Activated CD8-positive, alpha-beta memory T cell treated with anti-CD3 and anti-CD28 coated beads for 36 hours (primary cell): ENCODE results near the gene FRY. TPM values are rescaled to one million over a fixed set of nuclear protein-coding genes. Genes with fewer than 3 reads are reported as not detected.
"Not testable (repeated sequence)": the region's sequence is repeated elsewhere in the genome, so short reads cannot be mapped to it uniquely, and the experiment has no call there.

ENCODE experiments used
- CTCF ChIA-PET: fragments of 350-600 bp; sonication (Branson Sonifier 250); formaldehyde crosslinking; loops from one replicate; lab custom pipeline; 2021; ENCODE audit warnings: antibody characterized with exemption; lab: Charles Lee
- POLR2A ChIA-PET: fragments of 350-600 bp; sonication (Branson Sonifier 250); formaldehyde crosslinking; loops from one replicate; lab custom pipeline; 2021; ENCODE audit warnings: antibody characterized with exemption; lab: Charles Lee
- total RNA-seq, 2 experiments: library from RNA; stranded (reverse); gene quantifications; one replicate each; pipeline ENCODE4 v1.2.3, GENCODE V29; 2021

The FRY gene
- total RNA-seq, result under 1 TPM; 0.42 to 0.44 TPM

GRCh38 chr13:32031025-32031814 lies at the start of gene FRY:
Gene FRY (plus strand): TSS chr13:32031774. CDS start chr13:32031796, 22 bp downstream.
- ChIA-PET CTCF (no interaction called here), POLR2A (interaction anchor here (0.6 kb wide), 1 partner anchor 284 kb away, joined by 3 read pairs; no protein-coding TSS in a partner anchor)

- ChIA-PET CTCF (interaction anchor here (1.0 kb wide), 1 partner anchor 72 kb away, joined by 3 read pairs; no protein-coding TSS in a partner anchor), POLR2A (no interaction called here)
Measured at GRCh38 chr13:31982124-31982523, 49.5 kb upstream of the FRY start.

DNA sequence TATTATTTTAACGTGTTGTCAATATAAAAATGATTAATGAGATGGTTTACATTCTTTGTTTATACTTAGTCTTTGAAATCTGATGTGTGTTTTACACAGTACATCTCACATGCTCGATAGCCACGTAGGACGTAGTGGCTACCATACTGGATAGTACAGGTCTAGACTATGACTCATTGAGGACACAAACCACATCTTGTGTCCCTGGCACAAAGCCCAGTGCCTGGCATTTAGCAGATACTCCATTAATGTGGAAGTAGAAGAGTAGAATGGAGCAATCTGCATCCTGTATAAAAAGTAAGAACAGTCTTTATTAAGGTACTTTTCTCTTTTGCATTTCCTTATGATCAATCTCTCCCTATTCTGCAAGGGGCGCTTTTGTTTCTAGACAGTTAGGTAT lies 49.0 kb upstream of the FRY start:
- CTCF ChIA-PET, result interaction anchor here (1.0 kb wide), 1 partner anchor 72 kb away, joined by 3 read pairs; no protein-coding TSS in a partner anchor
- POLR2A ChIA-PET, result no interaction called here

DNA sequence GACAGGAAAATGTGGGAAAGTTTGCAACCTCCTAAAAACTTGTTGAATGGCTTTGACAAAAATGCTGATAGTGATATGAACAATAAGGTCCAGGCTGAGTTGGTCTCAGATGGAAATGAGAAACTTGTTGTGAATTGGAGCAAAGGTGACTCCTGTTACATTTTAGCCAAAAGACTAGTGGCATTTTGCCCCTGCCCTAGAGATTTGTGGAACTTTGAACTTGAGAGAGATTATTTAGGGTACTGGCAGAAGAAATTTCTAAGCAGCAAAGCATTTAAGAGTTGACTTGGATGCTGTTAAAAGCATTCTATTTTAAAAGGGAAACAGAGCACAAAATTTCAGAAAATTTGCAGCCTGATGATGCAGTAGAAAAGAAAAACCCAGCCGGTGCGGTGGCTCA lies 47.9 kb upstream of the FRY start:
- CTCF ChIA-PET, POLR2A ChIA-PET: not testable (repeated sequence)

GRCh38 chr13:31984388-31984787 lies 47.2 kb upstream of the FRY start:
- POLR2A ChIA-PET, CTCF ChIA-PET: not testable (repeated sequence)

DNA sequence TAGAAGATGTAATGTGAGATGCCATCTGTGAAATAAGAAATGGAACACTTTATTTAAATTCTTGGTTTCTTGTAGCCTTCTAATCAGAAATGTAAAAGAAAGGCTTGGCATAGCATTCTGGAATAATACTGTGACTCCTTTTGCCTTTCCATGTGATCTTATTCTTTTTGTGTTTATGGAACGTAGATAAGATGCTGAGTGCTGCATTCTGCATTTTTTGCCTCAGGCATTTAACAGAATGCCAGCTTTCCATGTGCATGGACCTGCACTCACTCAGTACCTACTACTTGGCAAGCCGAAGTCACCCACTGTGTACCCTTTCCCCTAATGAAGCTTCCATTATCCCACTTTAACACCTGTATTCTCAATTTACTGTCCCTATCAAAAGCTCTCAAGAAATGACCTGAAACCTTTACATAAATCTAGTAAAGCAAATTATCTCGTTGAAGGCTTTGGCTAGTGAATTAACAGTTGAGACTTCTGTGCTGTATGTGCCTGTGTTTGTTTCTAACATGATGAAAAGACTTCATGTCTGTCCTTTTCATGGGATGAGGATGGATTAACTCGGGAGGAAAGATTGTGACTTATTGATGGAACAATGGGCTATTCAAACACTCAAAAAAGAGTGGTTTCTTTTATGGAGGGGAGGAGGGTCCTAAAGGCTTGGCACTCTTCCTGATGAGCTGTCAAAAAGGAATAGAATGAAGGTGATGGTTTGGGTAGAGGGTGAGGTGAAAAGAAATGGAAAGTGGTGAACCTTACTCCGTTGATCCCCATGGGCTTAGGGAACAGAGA lies 44.7 kb upstream of the FRY start:
- ChIA-PET POLR2A (no interaction called here), CTCF (no interaction called here)

DNA sequence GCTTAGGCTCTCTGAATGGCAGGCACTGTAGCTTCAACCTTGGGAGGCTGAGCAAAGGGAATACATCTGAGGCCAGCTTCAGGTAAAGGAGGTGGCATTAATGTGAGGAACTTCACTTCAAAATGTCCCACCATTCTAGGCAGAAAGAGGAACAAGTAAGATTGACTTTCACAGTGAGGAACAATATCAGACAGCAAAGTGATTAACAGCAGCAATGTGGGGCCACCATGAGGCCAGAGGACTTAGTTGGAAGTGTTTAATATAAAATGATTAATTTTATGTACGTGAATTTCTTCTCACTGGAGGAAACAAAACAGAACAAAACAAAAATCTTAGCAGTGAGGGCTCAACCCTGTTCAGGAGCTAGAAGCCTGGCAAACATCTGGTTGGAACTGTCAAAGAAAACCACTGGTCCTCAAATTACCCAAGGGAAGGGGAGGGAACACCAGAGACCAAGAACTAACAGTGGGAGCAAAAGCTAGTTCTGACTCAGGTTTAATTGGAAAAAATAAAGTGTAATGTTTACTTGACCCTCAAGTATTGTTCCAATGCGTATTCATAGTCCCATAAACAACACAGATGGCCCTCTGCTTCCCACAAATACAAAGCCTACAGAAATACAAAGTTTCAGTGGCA lies 43.9 kb upstream of the FRY start:
- CTCF ChIA-PET, result no interaction called here
- POLR2A ChIA-PET, result no interaction called here

DNA sequence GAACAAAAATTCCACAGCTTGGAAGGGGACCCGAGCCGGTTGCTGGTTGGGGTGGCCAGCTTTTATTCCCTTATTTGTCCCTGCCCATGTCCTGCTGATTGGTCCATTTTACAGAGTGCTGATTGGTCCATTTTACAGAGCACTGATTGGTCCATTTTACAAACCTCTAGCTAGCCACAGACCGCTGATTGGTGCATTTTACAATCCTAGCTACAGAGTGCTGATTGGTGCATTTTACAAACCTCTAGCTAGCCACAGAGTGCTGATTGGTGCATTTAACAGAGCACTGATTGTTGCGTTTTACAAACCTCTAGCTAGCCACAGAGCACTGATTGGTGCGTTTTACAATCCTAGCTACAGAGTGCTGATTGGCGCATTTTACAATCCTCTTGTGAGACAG lies 37.2 kb upstream of the FRY start:
- POLR2A ChIA-PET, result not testable (repeated sequence)

DNA sequence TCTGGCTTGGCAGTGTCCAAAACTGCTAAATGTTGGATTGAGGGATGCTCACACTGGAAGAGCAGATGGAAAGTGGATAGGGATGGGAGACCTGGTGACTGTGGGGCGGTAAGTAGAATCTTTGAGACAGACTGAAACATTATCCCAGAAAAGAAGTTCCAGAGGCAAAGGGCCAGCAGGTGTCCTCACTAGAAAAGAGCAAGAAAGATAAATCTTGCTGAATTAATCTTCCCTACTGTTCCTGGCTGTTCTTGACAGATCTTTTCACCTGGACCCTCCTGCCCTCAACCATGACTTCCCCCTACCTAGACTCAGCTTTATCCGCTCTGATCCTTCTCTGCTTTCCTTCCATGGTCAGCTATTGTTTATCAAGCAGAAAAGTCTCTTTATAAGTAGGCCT lies 35.0 kb upstream of the FRY start:
- ChIA-PET CTCF (no interaction called here), POLR2A (no interaction called here)

More for the DNA sequence above, 37.2 kb upstream of the FRY start:
- CTCF ChIA-PET, result not testable (repeated sequence)

GRCh38 chr13:31997641-31998040 lies 33.9 kb upstream of the FRY start:
- ChIA-PET CTCF (no interaction called here), POLR2A (no interaction called here)

GRCh38 chr13:31998131-31998530 lies 33.4 kb upstream of the FRY start:
- ChIA-PET POLR2A (no interaction called here), CTCF (no interaction called here)

DNA sequence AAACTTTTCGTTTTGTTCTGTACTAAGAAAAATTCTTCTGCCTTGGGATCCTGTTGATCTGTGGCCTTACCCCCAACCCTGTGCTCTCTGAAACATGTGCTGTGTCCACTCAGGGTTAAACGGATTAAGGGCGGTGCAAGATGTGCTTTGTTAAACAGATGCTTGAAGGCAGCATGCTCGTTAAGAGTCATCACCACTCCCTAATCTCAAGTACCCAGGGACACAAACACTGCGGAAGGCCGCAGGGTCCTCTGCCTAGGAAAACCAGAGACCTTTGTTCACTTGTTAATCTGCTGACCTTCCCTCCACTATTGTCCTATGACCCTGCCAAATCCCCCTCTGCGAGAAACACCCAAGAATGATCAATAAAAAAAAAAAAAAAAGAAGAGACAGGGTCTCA lies 30.8 kb upstream of the FRY start:
- CTCF ChIA-PET, result not testable (repeated sequence)

DNA sequence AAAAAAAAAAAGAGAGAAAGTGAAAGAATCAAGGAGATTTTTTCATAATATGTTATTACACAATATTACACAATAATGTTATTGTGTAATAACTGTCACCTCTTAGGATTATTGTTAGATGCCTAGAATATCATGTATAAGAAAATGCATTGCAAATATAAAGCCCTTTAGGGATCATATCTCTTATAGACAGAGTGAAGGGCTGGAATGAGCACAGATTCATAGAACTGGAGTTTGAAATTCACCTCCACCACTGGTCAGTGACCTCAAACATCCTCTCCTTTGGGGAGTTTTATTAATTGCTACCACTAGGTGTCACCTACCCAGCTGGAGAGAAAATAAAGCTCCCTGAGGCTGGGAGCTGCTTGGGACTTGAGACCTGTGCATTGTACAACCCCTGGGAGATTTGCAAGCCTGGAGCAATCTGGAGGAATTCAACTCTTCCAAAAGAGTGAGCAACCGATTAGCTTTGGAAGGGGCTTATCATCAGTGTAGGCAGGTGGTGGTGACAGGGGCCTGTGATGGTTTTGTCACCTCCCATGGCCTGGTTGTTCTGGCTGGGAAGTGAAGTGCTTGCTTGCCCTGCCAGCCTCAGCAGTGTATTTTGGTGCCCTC lies 30.3 kb upstream of the FRY start:
- POLR2A ChIA-PET, result no interaction called here
- CTCF ChIA-PET, result no interaction called here

More for the DNA sequence above, 30.8 kb upstream of the FRY start:
- POLR2A ChIA-PET, result not testable (repeated sequence)

GRCh38 chr13:32001769-32002168 lies 29.8 kb upstream of the FRY start:
- ChIA-PET CTCF (no interaction called here), POLR2A (no interaction called here)

DNA sequence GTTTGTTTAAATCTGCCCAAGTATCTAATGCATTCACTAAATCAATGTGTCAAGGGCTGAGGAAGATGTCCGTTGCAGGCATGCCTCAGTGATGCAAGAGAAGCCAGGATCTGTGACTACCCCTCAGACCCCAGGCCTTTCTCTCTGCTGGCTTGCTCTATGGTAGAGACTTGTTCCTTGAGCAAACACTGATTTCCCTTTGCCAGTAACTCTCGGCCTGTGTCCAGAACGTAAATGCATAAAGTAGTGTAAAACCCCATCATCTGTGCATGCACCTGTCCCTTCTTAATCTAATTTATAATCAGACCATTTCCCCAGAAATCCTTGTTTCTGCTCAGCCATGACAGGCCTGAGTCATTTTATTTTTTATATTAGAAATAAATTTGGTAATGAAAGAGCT lies 28.7 kb upstream of the FRY start:
- ChIA-PET CTCF (no interaction called here), POLR2A (no interaction called here)

DNA sequence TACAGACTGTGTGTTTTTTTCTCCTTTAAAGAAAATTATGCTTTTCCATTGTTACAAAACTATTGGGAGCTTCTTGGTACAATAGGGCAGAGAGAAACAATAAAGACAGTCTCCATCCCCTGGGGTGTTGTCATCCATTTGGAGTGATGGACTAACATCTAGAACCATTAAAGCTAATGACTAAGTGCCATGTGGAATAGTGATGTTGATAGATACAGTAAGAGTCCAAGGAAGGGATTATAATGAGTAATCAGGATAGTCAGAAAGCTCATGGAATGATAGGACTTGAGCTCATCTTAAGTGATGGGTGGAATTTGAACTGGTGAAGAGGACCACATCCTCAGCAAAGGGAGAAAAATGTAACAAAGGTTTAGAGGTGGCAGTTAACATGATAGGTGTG lies 24.1 kb upstream of the FRY start:
- POLR2A ChIA-PET, result no interaction called here
- CTCF ChIA-PET, result no interaction called here

DNA sequence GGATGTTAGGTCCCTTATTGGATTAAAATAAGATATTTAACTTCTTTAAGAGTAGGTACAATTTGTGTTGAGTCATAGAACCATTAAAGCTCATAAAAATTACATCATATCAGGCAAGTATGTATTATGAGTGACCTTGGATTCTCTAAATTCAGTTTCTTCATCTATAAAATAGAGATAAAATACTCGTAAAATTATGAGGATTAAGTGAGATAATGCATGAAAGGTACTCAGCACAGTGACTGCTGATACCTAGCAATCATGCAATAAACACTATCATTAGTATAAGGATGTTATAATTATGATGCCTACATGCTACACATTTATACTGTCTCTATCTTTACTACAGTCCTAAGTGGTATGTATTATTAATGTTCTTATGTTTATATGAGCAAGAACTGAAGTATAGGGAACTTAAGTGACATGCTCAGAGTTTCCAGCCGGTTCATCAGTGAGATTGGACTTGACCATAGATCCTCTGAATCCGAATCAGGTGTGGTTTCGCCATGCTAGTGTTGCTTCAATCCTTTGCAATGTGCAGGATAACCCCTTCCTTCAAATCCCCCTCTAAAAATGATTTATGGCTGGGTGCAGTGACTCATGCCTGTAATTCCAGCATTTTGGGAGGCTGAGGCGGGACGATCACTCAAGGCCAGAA lies 22.9 kb upstream of the FRY start:
- POLR2A ChIA-PET, result no interaction called here
- CTCF ChIA-PET, result no interaction called here

- POLR2A ChIA-PET, result no interaction called here
Measured at GRCh38 chr13:32009362-32009761, 22.2 kb upstream of the FRY start.

GRCh38 chr13:32010136-32010535 lies 21.4 kb upstream of the FRY start:
- ChIA-PET POLR2A (no interaction called here), CTCF (no interaction called here)

More at GRCh38 chr13:32009362-32009761, 22.2 kb upstream of the FRY start:
- CTCF ChIA-PET, result no interaction called here
